GM19025 (cell line): ENCODE results near the gene FRMD3.

Source experiments
- ATAC-seq: cut with Tn5 transposase; IDR thresholded peaks from one replicate; pipeline ENCODE4 v1.9.1; 2021; ENCODE audit warnings: mild to moderate bottlenecking, low read depth, moderate library complexity; ENCODE audit not compliant: unreplicated experiment

Gene FRMD3

GRCh38 chr9:83346655-83347420 is 191.4 kb downstream of the FRMD3 start:
- ATAC-seq: no peak

- no peak for ATAC-seq
Observed at GRCh38 chr9:83343366-83343999, 194.7 kb downstream of the FRMD3 start.

GRCh38 chr9:83342731-83343130 is 195.5 kb downstream of the FRMD3 start:
- no peak for ATAC-seq

GRCh38 chr9:83342006-83342405 is 196.2 kb downstream of the FRMD3 start:
- ATAC-seq: no peak

GRCh38 chr9:83340451-83340850 is 197.8 kb downstream of the FRMD3 start:
- no peak for ATAC-seq

- ATAC-seq: no peak
Observed at GRCh38 chr9:83339435-83339834, 198.8 kb downstream of the FRMD3 start.

GRCh38 chr9:83336706-83337105 is 201.5 kb downstream of the FRMD3 start:
- ATAC-seq: no peak

GRCh38 chr9:83334320-83334719 is 203.9 kb downstream of the FRMD3 start:
- no peak for ATAC-seq

GRCh38 chr9:83330207-83331196 is 207.7 kb downstream of the FRMD3 start:
- no peak for ATAC-seq

GRCh38 chr9:83327750-83328622 is 210.2 kb downstream of the FRMD3 start:
- no peak for ATAC-seq

GRCh38 chr9:83327323-83327722 is 210.9 kb downstream of the FRMD3 start:
- no peak for ATAC-seq

GRCh38 chr9:83323148-83323547 is 215.1 kb downstream of the FRMD3 start:
- no peak for ATAC-seq

- ATAC-seq: no peak
Observed at GRCh38 chr9:83322438-83322837, 215.8 kb downstream of the FRMD3 start.

GRCh38 chr9:83317244-83317643 is 221.0 kb downstream of the FRMD3 start:
- ATAC-seq: no peak

- no peak for ATAC-seq
Observed at GRCh38 chr9:83315649-83316048, 222.6 kb downstream of the FRMD3 start.

GRCh38 chr9:83313781-83314180 is 224.4 kb downstream of the FRMD3 start:
- ATAC-seq: no peak

- no peak for ATAC-seq
Observed at GRCh38 chr9:83312537-83312936, 225.7 kb downstream of the FRMD3 start.

- no peak for ATAC-seq
Observed at GRCh38 chr9:83307066-83307724, 231.0 kb downstream of the FRMD3 start.

GRCh38 chr9:83304686-83305085 is 233.5 kb downstream of the FRMD3 start:
- no peak for ATAC-seq

- ATAC-seq: no peak
Observed at GRCh38 chr9:83299571-83299970, 238.6 kb downstream of the FRMD3 start.
